HG03571 (cell line): Measurements from ENCODE around the gene NEGR1.

Source experiments
- ATAC-seq: cut with Tn5 transposase; IDR thresholded peaks from one replicate; pipeline ENCODE4 v1.9.1; 2021; ENCODE audit not compliant: unreplicated experiment

The NEGR1 gene

DNA sequence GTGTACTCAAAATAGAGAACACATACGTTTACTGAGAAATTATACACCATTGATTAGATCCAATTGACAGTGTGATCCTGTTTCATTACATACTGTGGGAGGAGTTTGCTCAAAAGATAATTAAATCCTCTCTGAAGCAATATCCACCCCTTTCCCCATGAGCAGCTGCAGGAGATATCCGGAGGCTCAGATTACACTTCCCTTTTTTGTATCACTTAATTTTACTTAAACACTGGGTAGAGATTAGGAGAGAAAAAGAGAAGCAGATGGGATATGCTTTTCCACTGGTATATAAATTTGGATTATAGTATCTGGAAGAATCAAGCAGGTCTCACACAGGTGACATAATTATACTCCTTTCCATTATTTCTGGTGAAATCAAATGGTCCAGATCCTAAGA is 868.2 kb downstream of the NEGR1 start:
- ATAC-seq, result no peak

DNA sequence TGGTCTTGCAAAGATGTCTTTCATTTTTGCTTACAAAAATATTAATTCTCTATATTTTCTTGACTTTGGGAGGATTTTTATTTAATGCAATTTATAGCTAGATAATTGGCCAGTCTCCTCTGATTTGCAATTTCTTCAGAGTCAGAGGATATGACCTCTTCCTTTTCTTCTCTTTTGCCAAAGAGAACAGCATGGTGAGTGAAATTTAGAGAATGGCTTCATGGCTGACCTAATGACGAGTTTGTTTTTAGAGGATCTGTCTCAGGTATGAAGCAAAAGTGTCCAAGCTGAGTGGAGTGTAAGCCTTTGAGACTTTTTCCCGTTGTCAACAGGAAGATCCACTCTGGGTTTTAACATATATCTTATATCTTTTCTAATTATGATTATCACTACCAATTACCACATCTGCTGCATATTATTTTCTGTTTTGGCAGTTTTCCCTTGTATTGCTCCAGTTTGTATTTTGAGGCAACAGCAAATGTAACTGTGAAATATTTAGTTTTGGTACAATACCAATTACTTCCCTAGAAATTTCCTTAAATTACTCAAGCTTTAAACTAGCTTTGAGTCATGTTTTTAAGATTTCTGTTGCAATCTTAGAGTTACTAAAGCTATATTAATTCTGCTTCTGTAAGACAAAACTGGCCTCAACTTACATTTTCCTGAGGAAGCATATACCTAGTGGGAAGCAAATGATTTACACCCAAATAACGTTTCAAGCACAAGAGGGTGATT is 868.7 kb downstream of the NEGR1 start:
- ATAC-seq, result no peak

DNA sequence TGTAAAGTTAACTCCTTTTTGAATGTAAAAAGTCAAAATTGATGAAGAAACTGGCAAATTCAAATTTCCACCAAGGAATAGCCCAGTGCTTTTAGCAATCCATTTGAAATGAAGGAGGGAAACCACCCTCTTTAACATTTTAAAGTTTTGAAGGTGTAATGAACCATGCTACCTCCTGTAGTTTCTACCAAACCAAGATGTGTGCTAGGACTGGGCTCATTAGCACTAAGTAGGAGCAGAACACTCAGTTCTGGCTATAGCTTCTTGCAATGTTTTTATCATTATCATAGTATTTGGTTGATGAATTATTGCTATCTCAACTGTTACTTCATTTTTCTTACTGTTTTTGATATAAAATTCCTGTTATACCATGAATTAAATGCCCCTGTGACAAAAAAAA is 882.3 kb downstream of the NEGR1 start:
- no peak for ATAC-seq

DNA sequence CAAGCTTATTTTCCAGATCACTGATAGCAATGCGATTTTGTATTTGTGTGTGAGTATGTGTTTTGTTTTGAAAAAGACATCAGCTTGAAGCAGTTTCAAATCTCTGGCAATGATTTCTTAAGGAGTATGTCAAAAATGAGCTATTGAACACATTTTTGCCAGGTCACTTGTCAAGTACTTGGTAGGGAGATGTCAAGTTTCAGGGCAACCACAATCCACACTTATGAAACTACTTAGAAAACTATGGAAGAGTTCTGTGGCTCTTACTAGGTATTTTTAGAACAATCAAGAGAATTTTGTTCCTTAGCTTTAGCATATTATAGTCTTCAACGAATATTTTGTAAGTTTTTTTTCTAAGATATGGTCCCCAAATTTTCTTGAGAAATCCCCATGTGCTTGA is 882.7 kb downstream of the NEGR1 start:
- ATAC-seq, result no peak

DNA sequence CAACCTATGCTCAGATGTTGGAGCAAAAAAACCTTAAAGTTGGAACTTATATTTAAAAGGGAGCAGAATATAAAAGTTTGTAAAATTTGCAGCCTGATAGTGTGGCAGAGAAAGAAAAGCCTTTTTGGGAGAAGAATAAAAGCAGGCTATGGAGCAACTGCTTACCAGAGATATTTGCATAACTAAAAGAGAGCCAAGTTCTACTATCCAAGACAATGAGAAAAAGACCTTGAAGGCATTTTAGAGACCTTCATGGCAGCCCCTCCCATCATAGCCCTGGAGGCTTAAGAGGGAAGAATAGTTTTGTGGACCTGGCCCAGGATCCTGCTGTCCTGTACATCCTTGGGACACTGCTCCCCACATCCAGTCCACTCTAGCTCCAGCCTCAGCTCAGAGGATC is 889.0 kb downstream of the NEGR1 start:
- no peak for ATAC-seq

DNA sequence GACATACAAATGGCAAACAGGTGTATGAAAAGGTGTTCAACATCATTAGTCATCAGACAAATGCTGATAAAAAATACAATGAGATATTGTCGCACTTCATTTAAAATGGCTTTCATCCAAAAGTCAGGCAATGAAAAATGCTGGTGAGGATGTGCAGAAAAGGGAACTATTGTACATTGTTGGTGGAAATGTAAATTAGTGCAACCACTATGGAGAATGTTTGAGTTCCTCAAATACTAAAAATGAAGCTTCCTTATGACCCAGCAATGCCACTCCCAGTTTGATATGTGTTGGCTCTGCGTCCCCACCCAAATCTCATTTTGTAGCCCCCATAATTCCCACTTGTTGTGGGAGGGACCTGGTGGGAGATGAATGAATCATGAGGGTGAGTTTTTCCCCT is 891.8 kb downstream of the NEGR1 start:
- ATAC-seq, result no peak

DNA sequence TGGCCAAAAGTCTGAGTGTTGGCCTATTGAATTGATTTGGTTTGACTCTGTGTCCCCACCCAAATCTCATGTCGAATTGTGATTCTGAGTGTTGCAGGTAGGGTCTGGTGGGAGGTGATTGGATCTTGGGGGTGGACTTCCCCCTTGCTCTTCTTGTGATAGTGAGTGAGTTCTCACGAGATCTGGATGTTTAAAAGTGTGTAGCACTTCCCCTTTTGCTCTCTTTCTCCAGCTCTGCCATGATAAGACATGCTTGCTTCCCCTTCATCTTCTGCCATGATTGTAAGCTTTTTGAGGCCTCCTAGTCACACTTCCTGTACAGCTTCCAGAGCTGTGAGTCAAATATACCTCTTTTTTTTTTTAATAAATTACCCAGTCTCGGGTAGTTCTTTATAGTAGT is 904.5 kb downstream of the NEGR1 start:
- ATAC-seq, result no peak

DNA sequence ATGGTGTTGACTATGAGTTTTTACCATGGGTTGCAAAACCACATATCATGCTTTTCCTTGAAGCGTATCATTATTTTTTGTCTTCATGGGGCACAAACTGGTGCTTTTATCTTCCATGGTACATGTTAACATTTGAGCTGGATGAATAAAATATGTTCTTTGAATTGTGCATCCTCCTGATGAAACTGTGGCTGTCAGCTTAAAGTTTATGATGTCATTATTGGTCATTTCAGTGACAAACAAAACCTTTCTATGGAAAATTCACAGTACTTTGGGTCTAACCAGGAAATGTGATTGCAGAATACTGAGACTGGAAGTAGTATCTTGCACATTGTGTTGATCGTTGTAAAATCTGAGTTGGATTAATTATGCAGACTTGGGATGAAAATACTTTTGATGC is 909.8 kb downstream of the NEGR1 start:
- no peak for ATAC-seq

DNA sequence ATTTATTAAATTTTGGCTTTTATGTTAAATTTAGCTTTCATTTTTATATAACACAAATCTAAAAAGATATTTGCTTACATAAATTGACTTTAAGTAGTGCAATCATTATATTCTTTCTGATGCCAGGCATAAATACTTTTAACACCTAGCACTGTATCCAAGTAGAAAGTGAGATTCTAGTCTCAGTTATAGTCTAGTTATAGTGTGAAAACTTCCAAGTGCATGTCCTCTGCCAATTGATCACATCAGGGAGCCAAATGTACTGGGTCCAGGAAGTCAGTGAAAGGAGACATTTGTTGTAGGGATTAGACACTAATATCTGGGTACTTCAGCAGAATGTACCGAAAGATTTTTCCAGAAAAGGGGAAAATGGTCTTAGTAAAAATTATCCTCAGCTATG is 910.8 kb downstream of the NEGR1 start:
- no peak for ATAC-seq

DNA sequence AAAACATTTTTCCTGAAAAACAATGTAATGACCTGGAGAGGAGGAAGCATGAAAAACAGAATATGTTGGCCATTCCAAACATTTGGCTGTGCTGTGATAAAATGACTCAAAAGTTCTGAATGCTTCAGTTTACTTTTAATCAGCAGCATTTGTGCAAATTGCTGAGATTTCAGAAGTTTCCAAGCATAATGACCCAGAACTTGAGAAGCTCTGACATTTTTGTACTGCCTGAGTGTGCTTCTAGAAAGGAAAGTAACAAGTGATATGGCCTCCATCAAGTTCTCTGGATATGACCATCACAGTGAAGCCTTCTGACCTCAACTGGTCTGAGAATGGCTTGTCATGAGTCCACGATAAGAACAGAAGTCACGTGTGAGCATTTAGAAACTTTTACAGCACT is 918.1 kb downstream of the NEGR1 start:
- no peak for ATAC-seq

DNA sequence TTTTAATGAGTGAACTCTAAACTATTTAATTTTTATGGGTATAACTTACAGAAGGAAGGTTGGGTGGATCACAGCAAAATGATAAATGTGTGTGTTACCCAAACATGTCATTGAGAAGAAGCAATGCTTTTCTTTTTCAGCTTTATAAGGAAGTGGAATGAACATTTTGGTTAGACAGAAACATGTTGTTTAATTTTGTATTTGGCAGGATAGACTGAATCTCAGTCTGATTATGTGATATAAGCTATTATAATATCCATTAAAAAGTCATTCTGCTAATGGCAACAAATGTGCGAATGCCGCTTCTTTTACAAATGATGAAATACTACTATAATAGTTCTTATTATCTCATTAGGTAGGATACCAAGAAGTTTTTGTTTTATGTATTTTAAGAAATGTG is 919.6 kb downstream of the NEGR1 start:
- no peak for ATAC-seq

DNA sequence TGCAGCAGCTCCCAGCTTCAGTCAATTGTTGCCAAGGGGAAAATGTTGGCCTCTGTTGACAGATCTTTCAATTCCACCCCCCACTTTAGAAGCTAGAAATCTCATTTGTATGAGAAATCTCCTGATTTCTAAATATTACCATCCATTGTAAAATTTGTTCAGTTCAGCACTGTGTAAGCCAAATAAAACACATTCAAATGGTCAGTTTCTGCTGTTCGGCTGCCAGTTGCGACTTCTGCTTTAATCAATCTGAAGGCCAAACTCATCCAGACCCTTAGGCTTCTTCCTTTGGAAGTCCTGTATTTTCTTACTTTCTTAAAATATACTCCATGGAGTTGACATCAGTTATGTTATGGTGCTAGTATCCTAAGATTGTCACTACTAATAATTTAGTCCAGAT is 920.3 kb downstream of the NEGR1 start:
- no peak for ATAC-seq

DNA sequence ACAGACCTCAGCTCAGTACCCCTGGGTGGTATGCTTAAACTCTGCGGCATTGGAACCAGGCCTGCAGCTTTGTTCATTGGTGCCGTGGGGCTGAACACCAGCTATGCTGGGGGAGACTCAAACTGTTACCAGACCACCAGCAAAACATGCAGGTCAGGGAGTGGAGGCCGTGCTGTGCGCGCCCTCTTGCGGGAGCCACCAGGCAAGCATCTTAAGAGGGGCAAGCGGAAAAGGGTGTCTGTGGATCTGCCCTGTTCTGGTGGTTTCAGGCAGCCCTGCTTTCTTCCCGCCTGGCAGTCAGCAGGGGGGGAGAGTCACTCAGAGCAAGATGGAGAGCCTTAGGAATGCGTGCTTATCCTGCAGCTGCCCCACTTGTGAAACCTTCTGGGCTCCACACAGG is 924.6 kb downstream of the NEGR1 start:
- ATAC-seq, result no peak

DNA sequence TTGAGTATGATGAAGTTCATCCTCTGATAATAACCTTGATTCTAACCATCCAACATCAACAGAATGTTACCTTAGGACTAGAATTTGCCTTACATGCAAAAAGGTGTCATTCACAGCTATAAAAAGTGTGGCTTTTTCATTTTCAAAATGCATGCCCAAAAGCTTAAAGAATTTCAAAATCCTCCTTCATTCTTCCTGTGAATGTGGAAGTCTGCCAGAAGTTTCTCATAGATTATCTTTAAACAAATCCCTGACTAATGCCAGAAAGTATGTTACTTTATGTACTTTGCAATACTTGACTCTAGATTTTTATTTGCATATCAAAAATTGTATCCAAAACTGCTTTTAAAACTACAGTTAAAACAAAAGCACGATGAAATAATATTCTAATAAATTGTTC is 930.9 kb downstream of the NEGR1 start:
- ATAC-seq, result no peak

DNA sequence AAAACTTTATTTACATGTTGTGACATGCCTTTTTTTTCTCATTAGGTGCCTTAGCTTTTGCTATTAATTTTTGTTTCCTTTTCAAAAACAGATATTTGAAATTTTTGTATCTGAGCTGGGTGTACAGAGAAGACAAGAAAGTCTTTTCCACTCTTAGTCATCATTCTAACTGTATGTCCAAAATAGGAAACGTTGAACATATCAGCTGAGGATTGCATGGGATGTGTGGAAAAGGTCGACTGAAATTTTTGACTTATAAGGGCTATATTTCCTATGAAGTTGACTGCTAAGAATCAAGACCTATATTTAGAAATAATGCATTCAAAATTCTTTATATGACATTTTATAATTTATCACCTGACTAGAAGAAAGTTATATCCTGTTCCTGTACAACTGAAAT is 931.5 kb downstream of the NEGR1 start:
- ATAC-seq, result no peak

DNA sequence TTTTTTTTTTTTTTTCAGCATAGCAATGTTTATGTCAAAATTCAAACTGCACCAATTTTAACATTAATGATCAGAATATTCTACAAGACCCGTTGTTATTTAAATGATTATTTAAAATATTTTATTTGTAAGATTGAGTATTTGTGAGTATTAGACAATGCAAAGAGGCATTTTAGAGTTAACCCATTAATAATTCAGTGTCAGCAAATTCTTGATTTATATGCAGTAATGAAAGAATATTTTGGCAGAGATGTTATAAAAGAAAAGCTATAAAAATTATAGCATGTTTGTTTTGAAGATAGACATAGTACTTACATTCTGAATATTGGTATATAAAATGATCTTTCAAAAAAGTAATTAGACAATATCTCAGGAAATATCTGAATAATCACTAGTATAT is 932.0 kb downstream of the NEGR1 start:
- ATAC-seq, result no peak
